IMR-90 (cell line): ENCODE measurements around the gene LRRC72. TPM values are rescaled to one million over a fixed set of nuclear protein-coding genes. Genes with fewer than 3 reads are reported as not detected.
"Not testable (repeated sequence)": the region's sequence is repeated elsewhere in the genome, so short reads cannot be mapped to it uniquely, and the experiment has no call there.

Source experiments
- ATAC-seq: fragments of 200-7000 bp; cut with Tn5 transposase; 2 replicates; pipeline ENCODE4 v1.9.1; 2020; ENCODE audit warnings: low read depth, mild to moderate bottlenecking, moderate library complexity
- BruUV-seq: library from RNA; stranded (reverse); fragments of 400-500 nt; replicated peaks from 2 replicates; lab custom pipeline; 2021; lab: Mats Ljungman, UMichigan
- CTCF ChIA-PET: fragments of 300-600 bp; formaldehyde crosslinking; extraction: SDS; loops from one replicate; lab custom pipeline; 2021; ENCODE audit warnings: antibody characterized with exemption; lab: Yijun Ruan, JAX
- POLR2A ChIA-PET: fragments of 300-600 bp; sonication (Branson Sonifier 250); formaldehyde crosslinking; loops from one replicate; lab custom pipeline; 2022; ENCODE audit warnings: antibody characterized with exemption; ENCODE audit not compliant: unreplicated experiment; lab: Charles Lee
- DNase-seq: peaks from one replicate; pipeline ENCODE4 v3.0.0; 2013
- H2AFZ ChIP-seq: replicated peaks from 2 replicates; pipeline ENCODE3; 2013; ENCODE audit warnings: low read length, mild to moderate bottlenecking; ENCODE audit not compliant: poor library complexity
- H2AK5ac ChIP-seq: 2 replicates; pipeline ENCODE4 v1.6.1; 2013; ENCODE audit warnings: low read depth, low read length, inconsistent platforms
- H2AK9ac ChIP-seq: replicated peaks from 2 replicates; pipeline ENCODE3; 2013; ENCODE audit warnings: mild to moderate bottlenecking, low read depth, low read length, moderate library complexity; ENCODE audit not compliant: poor library complexity
- H2BK120ac ChIP-seq: 2 replicates; pipeline ENCODE4 v1.6.1; 2013; ENCODE audit warnings: low read depth, low read length, inconsistent platforms
- H2BK15ac ChIP-seq: 3 replicates; pipeline ENCODE4 v1.6.1; 2013; ENCODE audit warnings: low read depth, low read length, inconsistent platforms
- H2BK20ac ChIP-seq: 2 replicates; pipeline ENCODE4 v1.6.1; 2013; ENCODE audit warnings: low read depth, mild to moderate bottlenecking, inconsistent platforms, low read length, moderate library complexity
- H2BK5ac ChIP-seq: 2 replicates; pipeline ENCODE4 v1.6.1; 2013; ENCODE audit warnings: mild to moderate bottlenecking, low read depth, low read length, inconsistent platforms; ENCODE audit not compliant: poor library complexity, severe bottlenecking
- H3K14ac ChIP-seq: replicated peaks from 2 replicates; pipeline ENCODE4 v1.6.1; 2013; ENCODE audit warnings: low read depth, low read length, inconsistent platforms
- H3K18ac ChIP-seq: 2 replicates; pipeline ENCODE4 v1.6.1; 2013; ENCODE audit warnings: low read depth, low read length, control low read depth
- H3K23ac ChIP-seq: 2 replicates; pipeline ENCODE4 v1.6.1; 2013; ENCODE audit warnings: low read depth, low read length, inconsistent platforms
- H3K27ac ChIP-seq: 2 replicates; pipeline ENCODE4 v1.5.1; 2013; ENCODE audit warnings: mild to moderate bottlenecking, control low read depth, low read length; ENCODE audit not compliant: insufficient read depth
- H3K27me3 ChIP-seq: 2 replicates; pipeline ENCODE4 v1.6.1; 2013; ENCODE audit warnings: low read length; ENCODE audit not compliant: control insufficient read depth, insufficient read depth
- H3K36me3 ChIP-seq: 2 replicates; pipeline ENCODE4 v1.6.1; 2013; ENCODE audit warnings: low read length, mixed read lengths; ENCODE audit not compliant: control insufficient read depth, insufficient read depth
- H3K4ac ChIP-seq: 2 replicates; pipeline ENCODE4 v1.6.1; 2013; ENCODE audit warnings: low read depth, low read length, inconsistent platforms
- H3K4me1 ChIP-seq: 2 replicates; pipeline ENCODE4 v1.6.1; 2013; ENCODE audit warnings: low read length, mixed read lengths; ENCODE audit not compliant: control insufficient read depth, insufficient read depth
- H3K4me2 ChIP-seq: 2 replicates; pipeline ENCODE4 v1.6.1; 2013; ENCODE audit warnings: low read depth, mild to moderate bottlenecking, control low read depth, low read length, moderate library complexity
- H3K4me3 ChIP-seq: 2 replicates; pipeline ENCODE4 v1.5.1; 2013; ENCODE audit warnings: low read depth, mild to moderate bottlenecking, control low read depth, low read length, moderate library complexity; ENCODE audit not compliant: insufficient read depth
- H3K56ac ChIP-seq: 2 replicates; pipeline ENCODE4 v1.6.1; 2013; ENCODE audit warnings: low read length, inconsistent platforms; ENCODE audit not compliant: insufficient read depth; ENCODE audit errors: extremely low read depth
- H3K79me1 ChIP-seq, 2 experiments: 2 replicates each; pipeline ENCODE4 v1.6.1; 2013; ENCODE audit warnings: low read length in 2 of 2, inconsistent platforms in 1 of 2, low read depth in 1 of 2
- H3K9ac ChIP-seq: 2 replicates; pipeline ENCODE4 v1.6.1; 2013; ENCODE audit warnings: low read depth, low read length, control low read depth
- H3K9me1 ChIP-seq: 2 replicates; pipeline ENCODE4 v1.6.1; 2013; ENCODE audit warnings: low read length, inconsistent platforms; ENCODE audit not compliant: insufficient read depth
- H3K9me3 ChIP-seq: 2 replicates; pipeline ENCODE4 v1.6.1; 2013; ENCODE audit warnings: low read length; ENCODE audit not compliant: control insufficient read depth, insufficient read depth
- H4K20me1 ChIP-seq: 2 replicates; pipeline ENCODE4 v1.6.1; 2013; ENCODE audit warnings: low read length, inconsistent platforms; ENCODE audit not compliant: insufficient read depth
- H4K5ac ChIP-seq: 2 replicates; pipeline ENCODE4 v1.6.1; 2013; ENCODE audit warnings: mild to moderate bottlenecking, low read depth, low read length, control low read depth
- H4K8ac ChIP-seq, 2 experiments: 2 replicates each; pipeline ENCODE4 v1.6.1; 2013; ENCODE audit warnings: low read depth in 2 of 2, low read length in 2 of 2, control low read depth in 1 of 2, inconsistent platforms in 1 of 2
- H4K91ac ChIP-seq: 2 replicates; pipeline ENCODE4 v1.6.1; 2013; ENCODE audit warnings: low read depth, low read length, inconsistent platforms; ENCODE audit not compliant: insufficient read depth
- WGBS, 2 experiments: methylation state at CpG; one replicate each; pipeline versions ENCODE4 v1.1.5 to v1.1.7; 2013; ENCODE audit warnings: missing lambda C conversion rate in 2 of 2; ENCODE audit not compliant: insufficient read length in 1 of 2; ENCODE audit errors: extremely low coverage in 2 of 2; 5-methylcytosine and 5-hydroxymethylcytosine counted together
- dilution Hi-C: fragments of 300-500 bp; cut with HindIII; formaldehyde crosslinking; loops from one replicate; pipeline ENCODE4 v1.14.3; 2018; ENCODE audit warnings: low sequenced_read_pairs; ENCODE audit not compliant: unreplicated experiment
- in situ Hi-C: fragments of 300-500 bp; cut with MboI; formaldehyde crosslinking; loops from 3 replicates; pipeline ENCODE4 v1.14.3; 2019; ENCODE audit warnings: low sequenced_read_pairs, inconsistent platforms, mixed read lengths
- intact Hi-C: fragments of 100-400 bp; cut with micrococcal nuclease; formaldehyde crosslinking; loops from 2 replicates; pipeline ENCODE4 v1.10.0; 2022
- polyA plus RNA-seq, 3 experiments: library from polyadenylated mRNA; depleted of rRNA; stranded (reverse); fragments of >200 nt; gene quantifications; 2 replicates each; pipeline ENCODE4 v1.2.3, GENCODE V29; 2012; ENCODE audit warnings: low replicate concordance in 1 of 3
- total RNA-seq: library from RNA; depleted of rRNA; stranded (reverse); fragments of >200 nt; gene quantifications from 2 replicates; pipeline ENCODE4 v1.2.3, GENCODE V29; 2012

Gene LRRC72
- total and polyA plus RNA-seq, 2 of the 4 experiments (the other 2 are of a cell fraction) = not detected

DNA sequence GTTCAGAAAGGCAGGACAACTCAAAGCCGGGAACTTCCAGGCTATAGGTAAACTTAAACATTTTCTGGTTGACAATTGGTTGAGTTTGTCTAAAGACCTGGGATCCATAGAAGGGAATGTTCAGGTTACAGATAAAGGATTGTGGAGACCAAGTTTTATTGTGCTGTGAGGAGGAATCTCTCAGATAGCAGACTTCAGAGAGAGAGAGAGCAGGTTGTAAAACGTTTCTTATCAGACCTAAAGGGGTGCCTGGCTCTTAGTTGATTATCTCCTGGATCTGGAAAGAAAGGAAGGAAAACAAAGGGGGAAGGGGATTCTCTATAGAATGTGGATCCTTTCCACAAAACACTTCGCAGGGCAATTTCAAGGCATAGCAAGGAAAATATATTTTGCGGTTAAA lies 69.0 kb downstream of the LRRC72 start:
- H3K18ac ChIP-seq, DNase-seq, H3K56ac ChIP-seq, H2AK9ac ChIP-seq, H4K5ac ChIP-seq, H2AFZ ChIP-seq, H2BK20ac ChIP-seq, H3K27me3 ChIP-seq, H3K36me3 ChIP-seq, H2BK120ac ChIP-seq, intact Hi-C loops, ATAC-seq, H3K27ac ChIP-seq, in situ Hi-C loops, H3K9ac ChIP-seq, H3K14ac ChIP-seq, H3K79me1 ChIP-seq, H3K4me1 ChIP-seq, H3K4me3 ChIP-seq, BruUV-seq, POLR2A ChIA-PET, CTCF ChIA-PET, H3K23ac ChIP-seq, H2BK15ac ChIP-seq, H4K91ac ChIP-seq, dilution Hi-C loops, H3K9me3 ChIP-seq, H4K8ac ChIP-seq, H3K4ac ChIP-seq, H2BK5ac ChIP-seq, H2AK5ac ChIP-seq, H4K20me1 ChIP-seq, H3K9me1 ChIP-seq, H3K4me2 ChIP-seq: not testable (repeated sequence)
- WGBS, 2 experiments = no CpG with 5 or more reads among the region's 4 CpGs
